ENCODE measurements around the gene BBS12. TPM values are rescaled to one million over a fixed set of nuclear protein-coding genes. Genes with fewer than 3 reads are reported as not detected.

BBS12 gene
- total RNA-seq, 2 experiments from 2014 or later, result 0.72 to 1.2 TPM

DNA sequence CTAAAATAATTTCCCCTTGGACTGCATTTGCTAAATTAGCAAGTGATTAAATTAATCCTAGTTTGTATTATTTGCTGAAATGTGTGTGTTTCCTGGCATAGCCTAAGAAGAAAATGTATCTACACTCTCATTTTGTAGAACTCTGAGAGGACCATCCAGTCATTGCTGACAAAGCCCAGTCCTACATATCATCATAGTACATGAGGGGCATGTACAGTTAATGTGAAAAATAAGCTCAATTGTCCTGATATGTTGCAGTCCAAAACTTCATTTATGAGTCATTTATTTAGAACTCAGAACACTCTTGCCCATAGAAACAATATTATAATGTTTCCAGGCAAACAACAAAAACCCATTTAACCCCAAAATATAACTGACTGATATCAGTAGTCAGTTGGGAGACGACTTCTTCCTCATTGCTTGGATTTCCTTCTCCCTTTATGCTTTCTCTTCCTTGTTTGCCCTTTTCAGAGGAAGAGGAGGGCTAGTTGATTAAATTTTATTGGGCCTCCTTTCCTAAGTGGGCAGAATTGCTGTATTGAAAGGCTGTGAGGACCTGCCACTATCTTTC, 26.9 kb upstream of the BBS12 start:
- Mint-ChIP-seq H3K27me3 (peaks cover 18% of the 10 kb centered on the region), H3K4me1 (peaks cover 12% of the 10 kb centered on the region), H3K36me3 (peaks cover 2% of the 10 kb centered on the region), H3K27ac (no peak overlapping the region), H3K9me3 (no peaks in the 10 kb centered on the region), H3K4me3 (no peak overlapping the region)
- no peak for DNase-seq

DNA sequence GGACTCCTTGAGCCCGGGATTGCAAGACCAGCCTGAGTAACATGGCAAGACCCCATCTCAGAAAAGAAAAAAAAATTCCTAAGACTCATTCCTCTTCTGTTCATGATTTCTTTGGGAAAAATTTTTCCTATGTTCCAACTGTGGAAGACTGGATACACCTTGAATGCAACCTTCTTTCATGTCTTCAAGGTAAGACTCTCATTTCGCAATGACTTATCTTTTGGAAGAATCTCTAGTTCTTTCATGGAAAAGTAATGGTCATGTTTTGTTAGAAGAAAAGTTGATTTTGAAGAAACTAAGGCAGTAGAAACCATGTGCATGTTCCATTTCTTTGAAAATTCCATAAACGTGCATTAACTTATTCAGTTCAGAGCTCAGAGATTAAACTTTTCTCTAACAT, 26.0 kb upstream of the BBS12 start:
- Mint-ChIP-seq H3K27me3 (peaks cover 19% of the 10 kb centered on the region), H3K4me1 (peaks cover 13% of the 10 kb centered on the region), H3K27ac (no peak overlapping the region), H3K4me3 (no peak overlapping the region), H3K9me3 (no peaks in the 10 kb centered on the region), H3K36me3 (peaks cover 2% of the 10 kb centered on the region)
- DNase-seq, result no peak

DNA sequence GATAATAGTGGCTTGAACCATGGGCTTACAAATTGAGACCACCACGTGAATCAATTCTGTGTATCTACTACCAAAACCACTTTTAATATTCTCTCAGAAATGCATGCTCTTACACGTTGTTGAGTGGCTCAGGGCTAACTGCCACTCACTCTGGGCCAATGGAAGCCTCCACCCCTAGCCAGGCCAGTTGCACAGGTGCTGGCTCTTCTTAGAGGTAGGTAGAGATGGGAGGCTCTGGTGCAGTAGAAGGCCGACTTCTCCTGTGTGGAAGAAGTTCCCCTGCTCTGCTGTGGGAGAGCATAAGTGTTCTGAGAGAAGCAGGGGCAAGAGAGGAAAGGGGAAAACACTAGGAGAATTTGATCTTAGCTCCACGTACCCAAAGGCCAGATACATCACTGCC, 25.0 kb upstream of the BBS12 start:
- Mint-ChIP-seq H3K27ac (no peak overlapping the region), H3K27me3 (peaks cover 14% of the 10 kb centered on the region), H3K4me3 (no peak overlapping the region), H3K4me1 (peaks cover 11% of the 10 kb centered on the region), H3K36me3 (peaks cover 2% of the 10 kb centered on the region), H3K9me3 (no peaks in the 10 kb centered on the region)
- DNase-seq, result no peak

DNA sequence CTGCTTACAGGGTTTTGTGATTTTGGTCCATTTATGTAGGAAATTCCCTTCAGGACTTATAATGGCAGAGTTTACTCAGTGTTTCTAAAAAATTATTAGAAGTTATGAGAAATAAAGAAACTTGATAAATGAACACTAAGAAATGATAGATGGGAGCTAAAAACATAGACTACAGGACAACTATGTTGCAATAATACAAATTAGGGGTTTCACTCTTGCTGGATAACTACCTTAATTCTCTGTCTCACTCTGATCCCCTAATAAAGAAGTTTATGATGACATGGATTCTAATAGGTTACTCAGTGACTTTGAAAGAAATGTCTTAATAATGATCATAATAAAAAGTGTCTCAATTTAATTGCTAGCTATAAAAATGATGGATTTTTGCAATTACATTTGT, 23.3 kb upstream of the BBS12 start:
- Mint-ChIP-seq H3K9me3 (no peaks in the 10 kb centered on the region), H3K36me3 (peaks cover 2% of the 10 kb centered on the region), H3K27me3 (peaks cover 8% of the 10 kb centered on the region), H3K4me3 (no peak overlapping the region), H3K27ac (no peak overlapping the region), H3K4me1 (peaks cover 14% of the 10 kb centered on the region)
- DNase-seq, result no peak

DNA sequence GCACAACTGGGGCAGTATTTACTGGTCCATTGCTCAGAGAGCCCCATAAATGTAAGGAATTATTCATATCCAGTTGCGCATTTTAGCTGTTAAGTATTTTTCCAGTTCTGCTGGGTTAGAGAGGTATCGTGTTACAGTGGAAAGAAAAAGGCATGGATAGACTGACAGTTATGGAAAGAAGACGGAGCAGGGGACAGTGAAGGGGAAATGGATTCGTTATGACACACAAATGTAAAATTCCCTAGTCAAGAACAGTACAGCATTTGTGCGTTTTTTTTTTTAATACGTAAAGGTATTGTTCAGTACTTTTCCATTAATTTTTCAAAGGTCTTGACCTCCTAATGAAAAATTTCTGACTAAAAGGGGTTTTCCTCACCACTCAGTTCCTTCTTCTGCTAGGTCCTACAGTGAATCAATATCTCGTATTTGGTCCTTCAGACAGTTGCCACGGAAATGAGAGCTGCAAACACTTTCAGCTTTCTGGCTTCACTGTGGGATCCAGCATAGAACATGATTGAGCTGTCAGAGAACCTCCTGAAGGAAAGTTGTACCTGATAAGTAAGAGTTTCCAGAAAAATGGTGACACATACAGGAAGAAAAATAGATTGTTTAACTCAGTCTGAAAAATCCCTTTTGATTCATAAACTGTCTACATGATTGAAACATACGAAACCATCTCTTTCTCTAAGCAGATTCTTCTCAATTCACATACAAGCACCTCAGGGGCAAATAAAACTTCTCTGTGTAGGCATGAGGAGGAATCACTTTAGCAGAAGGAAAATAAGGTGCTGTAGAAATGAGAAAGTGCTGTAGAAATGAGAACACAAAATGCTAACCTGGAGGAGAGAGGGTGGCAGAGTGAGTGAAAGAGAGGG, 21.8 kb upstream of the BBS12 start:
- H3K27me3 Mint-ChIP-seq, result peaks cover 8% of the 10 kb centered on the region
- H3K27ac Mint-ChIP-seq, result peak overlapping the region; percentile 82
- no peak overlapping the region for H3K4me3 Mint-ChIP-seq
- H3K4me1 Mint-ChIP-seq, result peaks cover 19% of the 10 kb centered on the region
- peak; percentile 29 for DNase-seq
- no peaks in the 10 kb centered on the region for H3K9me3 Mint-ChIP-seq
- H3K36me3 Mint-ChIP-seq, result peaks cover 2% of the 10 kb centered on the region

DNA sequence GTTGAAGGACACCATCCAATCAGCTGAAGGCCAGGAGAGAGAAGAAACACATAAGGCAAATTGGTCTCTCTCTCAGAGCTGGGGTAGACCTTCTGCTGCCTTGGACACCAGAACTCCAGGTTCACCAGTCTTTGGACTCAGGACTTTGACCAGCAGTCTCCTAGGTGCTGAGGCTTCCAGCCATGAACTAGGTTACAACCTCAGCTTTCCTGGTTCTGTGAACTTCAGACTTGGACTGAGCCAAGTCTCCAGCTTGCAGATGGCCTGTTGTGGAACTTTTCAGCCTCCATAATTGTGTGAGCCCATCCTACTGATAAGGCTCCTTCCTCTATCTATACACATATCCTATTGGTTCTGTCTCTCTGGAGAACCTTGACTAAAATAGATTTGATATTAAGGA, 20.6 kb upstream of the BBS12 start:
- peaks cover 8% of the 10 kb centered on the region for H3K27me3 Mint-ChIP-seq
- H3K4me1 Mint-ChIP-seq, result peaks cover 21% of the 10 kb centered on the region
- H3K4me3 Mint-ChIP-seq, result no peak overlapping the region

DNA sequence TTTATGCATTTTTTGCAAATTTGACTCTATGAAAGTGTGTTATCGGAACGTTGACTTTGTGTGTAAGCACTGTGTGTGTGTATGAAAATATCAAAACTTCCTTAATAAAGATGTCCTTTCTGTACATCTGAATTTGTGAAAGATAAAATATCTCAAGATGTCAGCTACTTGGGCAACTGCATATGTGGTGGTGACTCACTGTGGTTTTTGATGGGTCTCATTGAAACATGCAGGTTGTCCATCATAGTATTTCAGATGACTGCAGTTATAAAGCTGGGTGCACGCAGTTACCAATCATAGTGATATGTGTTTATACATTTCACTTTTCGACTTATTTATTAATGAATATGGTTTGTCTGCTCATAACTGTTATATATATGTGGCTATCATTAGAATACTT, 19.7 kb upstream of the BBS12 start:
- Mint-ChIP-seq H3K27me3 (peaks cover 4% of the 10 kb centered on the region), H3K36me3 (peaks cover 2% of the 10 kb centered on the region), H3K4me1 (peaks cover 22% of the 10 kb centered on the region), H3K4me3 (no peak overlapping the region), H3K27ac (no peak overlapping the region), H3K9me3 (no peaks in the 10 kb centered on the region)
- no peak for DNase-seq

More for the DNA sequence above, 20.6 kb upstream of the BBS12 start:
- no peaks in the 10 kb centered on the region for H3K9me3 Mint-ChIP-seq
- no peak overlapping the region for H3K27ac Mint-ChIP-seq
- H3K36me3 Mint-ChIP-seq, result peaks cover 2% of the 10 kb centered on the region
- DNase-seq, result no peak

DNA sequence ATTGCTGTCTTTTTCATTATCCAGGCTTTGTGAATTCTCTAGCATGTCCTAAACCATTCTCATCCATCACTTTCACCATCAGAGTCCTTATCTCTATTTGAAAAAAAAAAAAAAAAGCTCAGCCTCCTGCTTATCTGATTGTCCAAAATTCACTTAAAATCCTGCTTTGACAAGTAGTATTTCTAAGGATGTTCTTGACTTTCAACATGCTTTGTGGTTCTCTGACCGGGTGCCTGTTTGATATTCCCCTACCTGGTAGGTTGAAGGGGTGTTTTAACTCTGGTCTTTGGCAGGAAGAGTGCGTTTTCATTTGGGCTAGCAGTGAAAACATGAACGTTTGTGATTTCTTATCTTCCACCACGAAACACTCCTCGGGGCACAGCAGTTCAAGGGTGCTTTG, 17.3 kb upstream of the BBS12 start:
- Mint-ChIP-seq H3K27ac (no peak overlapping the region), H3K36me3 (peaks cover 2% of the 10 kb centered on the region), H3K4me1 (peaks cover 21% of the 10 kb centered on the region), H3K4me3 (no peak overlapping the region), H3K27me3 (peaks cover 8% of the 10 kb centered on the region), H3K9me3 (no peaks in the 10 kb centered on the region)
- DNase-seq, result no peak

DNA sequence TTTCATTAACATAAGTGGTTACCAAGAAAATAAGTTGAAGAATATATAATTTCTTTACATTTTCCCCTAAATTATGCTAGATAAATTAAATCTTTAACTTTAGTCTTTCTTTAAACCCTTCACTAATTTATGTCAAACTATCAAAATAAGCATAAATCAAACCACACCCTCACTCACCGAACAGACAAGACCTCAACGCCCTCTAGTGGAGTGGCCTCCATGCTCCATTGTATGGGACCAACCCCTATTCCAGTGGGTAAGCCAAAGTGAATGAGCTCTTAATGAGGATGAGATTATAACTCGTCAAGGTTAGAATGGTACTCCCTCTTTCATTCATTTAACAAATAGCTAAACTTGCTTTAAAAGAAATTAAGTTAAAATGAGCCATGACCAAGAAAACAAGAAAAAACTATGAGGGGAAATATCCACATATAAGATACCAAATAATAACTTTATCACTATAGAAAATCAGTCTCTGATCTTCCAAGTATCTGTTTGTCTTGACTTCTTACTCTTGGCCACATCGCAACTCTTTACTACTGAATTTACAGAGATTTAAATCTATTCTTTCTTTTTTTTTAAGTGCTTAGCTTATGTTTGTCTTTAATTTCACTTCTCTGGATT, 15.6 kb upstream of the BBS12 start:
- no peaks in the 10 kb centered on the region for H3K9me3 Mint-ChIP-seq
- no peak overlapping the region for H3K27ac Mint-ChIP-seq
- peaks cover 8% of the 10 kb centered on the region for H3K27me3 Mint-ChIP-seq
- peak; percentile 58 for DNase-seq
- H3K4me1 Mint-ChIP-seq, result peaks cover 11% of the 10 kb centered on the region
- no peaks in the 10 kb centered on the region for H3K36me3 Mint-ChIP-seq
- no peak overlapping the region for H3K4me3 Mint-ChIP-seq

DNA sequence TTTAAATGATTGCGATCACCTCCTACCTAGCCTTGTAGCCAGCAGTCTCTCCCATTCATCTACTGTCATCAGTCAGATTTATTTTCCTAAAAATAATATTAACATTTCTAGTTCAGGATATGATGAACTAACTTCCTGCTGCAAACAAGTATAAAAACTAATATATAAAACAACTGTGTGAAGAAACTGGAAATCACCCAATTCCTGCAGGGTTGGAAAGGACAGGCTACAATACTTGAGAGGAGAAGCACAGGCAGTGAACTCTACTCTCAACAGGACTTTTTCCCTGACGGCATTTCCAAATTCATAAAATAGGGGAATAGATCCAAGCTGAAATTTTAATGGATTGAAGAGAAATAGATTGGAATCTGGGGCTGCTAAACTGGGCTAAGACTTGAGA, 14.2 kb upstream of the BBS12 start:
- Mint-ChIP-seq H3K27me3 (peaks cover 12% of the 10 kb centered on the region), H3K9me3 (no peaks in the 10 kb centered on the region), H3K4me3 (no peak overlapping the region), H3K4me1 (peaks cover 8% of the 10 kb centered on the region), H3K27ac (no peak overlapping the region), H3K36me3 (no peaks in the 10 kb centered on the region)
- DNase-seq, result no peak

DNA sequence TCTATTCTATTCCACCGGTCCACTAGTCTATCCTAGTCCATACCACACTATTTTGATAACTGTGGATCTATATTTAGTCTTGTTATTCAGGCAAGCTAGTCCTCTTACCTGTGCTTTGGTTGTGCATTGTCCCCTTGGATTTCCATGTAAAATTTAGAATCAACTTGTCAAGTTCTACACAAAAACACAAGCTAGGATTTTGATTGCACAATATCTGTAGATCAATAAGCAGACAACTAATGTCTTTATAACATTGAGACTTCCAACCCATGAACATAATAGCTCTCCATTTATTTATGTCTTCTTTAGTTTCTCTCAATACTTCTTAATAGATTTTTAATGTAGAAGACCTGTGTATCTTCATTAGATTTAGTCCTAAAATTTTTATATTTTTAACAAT, 10.2 kb upstream of the BBS12 start:
- Mint-ChIP-seq H3K36me3 (no peaks in the 10 kb centered on the region), H3K4me3 (no peak overlapping the region)

DNA sequence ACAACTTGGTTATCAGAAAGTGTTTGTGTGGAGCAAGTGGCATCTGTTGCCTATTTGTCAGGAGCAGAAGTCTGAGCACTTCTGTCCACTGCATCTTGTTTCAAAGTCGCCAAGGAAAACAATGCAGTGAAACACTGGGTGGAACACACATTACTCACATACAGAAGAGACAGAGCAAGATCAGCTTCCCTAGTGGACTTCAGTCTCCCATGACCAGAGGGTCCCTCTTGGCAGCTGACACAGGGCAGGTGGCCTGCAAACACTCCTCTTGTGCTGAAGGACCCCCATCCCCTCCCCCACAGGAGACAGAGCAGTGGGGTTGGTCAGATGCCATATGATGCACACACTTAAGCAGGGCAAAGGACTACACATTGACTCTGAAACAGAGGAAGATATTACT, 3.6 kb upstream of the BBS12 start:
- no peak for DNase-seq

More for the DNA sequence above, 10.2 kb upstream of the BBS12 start:
- no peak for DNase-seq
- H3K27ac Mint-ChIP-seq, result no peak overlapping the region
- H3K27me3 Mint-ChIP-seq, result peaks cover 20% of the 10 kb centered on the region
- H3K9me3 Mint-ChIP-seq, result no peaks in the 10 kb centered on the region
- no peaks in the 10 kb centered on the region for H3K4me1 Mint-ChIP-seq

DNA sequence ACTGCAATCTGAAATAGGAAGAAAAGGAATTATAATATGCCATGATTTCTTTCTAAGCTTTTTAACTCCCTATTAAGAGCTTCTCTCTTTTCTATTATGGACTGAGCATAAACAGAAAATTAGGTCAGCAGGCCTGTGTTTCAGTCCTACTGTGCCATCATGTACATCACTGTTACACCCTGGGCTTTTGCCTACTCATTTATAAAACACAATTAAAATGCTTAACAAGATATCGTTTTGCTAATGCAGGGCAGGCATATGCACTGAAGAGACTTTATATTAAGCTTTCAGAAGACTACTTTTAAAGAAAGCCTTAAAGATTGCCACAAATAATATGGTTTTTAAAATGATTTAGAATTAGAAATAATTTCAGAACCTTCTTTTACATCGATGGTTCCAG, 828 bp upstream of the BBS12 start:
- H3K27ac Mint-ChIP-seq, result no peak overlapping the region
- DNase-seq, result no peak
- H3K4me1 Mint-ChIP-seq, result peaks cover 19% of the 10 kb centered on the region
- H3K9me3 Mint-ChIP-seq, result no peaks in the 10 kb centered on the region
- no peaks in the 10 kb centered on the region for H3K27me3 Mint-ChIP-seq
- no peaks in the 10 kb centered on the region for H3K36me3 Mint-ChIP-seq
- peak overlapping the region; percentile 97 for H3K4me3 Mint-ChIP-seq

More for the DNA sequence above, 3.6 kb upstream of the BBS12 start:
- no peak overlapping the region for H3K27ac Mint-ChIP-seq
- H3K36me3 Mint-ChIP-seq, result no peaks in the 10 kb centered on the region
- H3K27me3 Mint-ChIP-seq, result peaks cover 9% of the 10 kb centered on the region
- H3K4me1 Mint-ChIP-seq, result peaks cover 14% of the 10 kb centered on the region
- no peaks in the 10 kb centered on the region for H3K9me3 Mint-ChIP-seq
- H3K4me3 Mint-ChIP-seq, result no peak overlapping the region

DNA sequence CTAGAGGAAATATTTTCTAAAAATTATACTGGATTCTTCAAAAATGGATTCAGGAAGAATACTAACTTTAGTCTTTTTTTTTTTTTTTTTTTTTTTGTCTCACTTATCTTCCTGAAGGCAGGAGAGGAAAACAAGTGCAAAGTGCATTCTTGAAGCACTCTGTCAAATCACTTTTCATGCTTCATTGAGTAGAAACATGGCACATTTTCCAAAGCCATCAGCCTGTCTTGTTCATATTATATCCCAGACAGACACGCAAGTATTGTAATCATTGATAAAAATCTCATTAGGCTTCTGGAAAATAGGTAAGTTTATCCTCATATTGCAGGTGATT, 1.2 kb downstream of the BBS12 start:
- Mint-ChIP-seq H3K4me1 (peaks cover 19% of the 10 kb centered on the region), H3K9me3 (peaks cover 2% of the 10 kb centered on the region), H3K36me3 (peaks cover 7% of the 10 kb centered on the region), H3K27ac (no peak overlapping the region), H3K27me3 (no peaks in the 10 kb centered on the region), H3K4me3 (no peak overlapping the region)
- DNase-seq, result no peak

DNA sequence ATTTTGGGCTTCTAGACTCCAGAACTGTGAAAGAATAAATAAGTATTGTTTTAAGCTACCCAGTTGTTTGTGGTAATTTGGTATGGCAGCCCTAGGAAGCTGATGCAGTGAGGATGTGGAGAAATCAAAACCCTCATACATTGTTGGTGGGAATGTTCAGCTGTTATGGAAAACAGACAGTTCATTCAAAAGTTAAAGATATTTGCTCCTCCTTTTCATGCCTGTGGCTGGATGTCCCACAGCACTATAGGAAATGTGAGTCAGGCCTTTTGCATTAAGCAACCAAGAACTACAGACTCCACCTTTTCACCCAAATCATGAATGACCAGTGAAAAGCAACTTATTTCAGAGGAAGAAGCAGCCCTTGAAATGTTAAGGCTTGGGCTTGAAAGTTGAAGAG, 6.7 kb downstream of the BBS12 start:
- peaks cover 5% of the 10 kb centered on the region for H3K4me1 Mint-ChIP-seq
- H3K27me3 Mint-ChIP-seq, result no peaks in the 10 kb centered on the region
- H3K4me3 Mint-ChIP-seq, result no peak overlapping the region
- H3K9me3 Mint-ChIP-seq, result peaks cover 11% of the 10 kb centered on the region
- H3K27ac Mint-ChIP-seq, result no peak overlapping the region
- no peak for DNase-seq
- peaks cover 30% of the 10 kb centered on the region for H3K36me3 Mint-ChIP-seq

All from activated naive CD8-positive, alpha-beta T cell treated with anti-CD3 and anti-CD28 coated beads for 36 hours (primary cell).